Thymus (tissue), 11 donors: Measurements from ENCODE around the gene AKAP13. TPM values are rescaled to one million over a fixed set of nuclear protein-coding genes. Genes with fewer than 3 reads are reported as not detected.

Source experiments
- DNase-seq, 9 donors: peaks; one replicate each; pipeline ENCODE4 v3.0.0-alpha.2; 2013; ENCODE audit warnings: low spot score in 9 of 9, low read depth in 6 of 9, missing footprints in 1 of 9
- H3K27ac ChIP-seq, 2 donors: one replicate each; pipeline ENCODE4 v1.5.1; 2013; ENCODE audit warnings: control low read depth in 1 of 2, low read depth in 1 of 2, low read length in 1 of 2, mild to moderate bottlenecking in 1 of 2, moderate library complexity in 1 of 2
- H3K27me3 ChIP-seq, 2 donors: one replicate each; pipeline ENCODE4 v1.5.1; 2013; ENCODE audit warnings: low read length in 1 of 2; ENCODE audit not compliant: control insufficient read depth in 2 of 2, insufficient read depth in 1 of 2
- H3K36me3 ChIP-seq, 2 donors: one replicate each; pipeline ENCODE4 v1.5.1; 2013; ENCODE audit warnings: low read length in 1 of 2, mild to moderate bottlenecking in 1 of 2, moderate library complexity in 1 of 2; ENCODE audit not compliant: control insufficient read depth in 2 of 2, insufficient read depth in 2 of 2
- H3K4me1 ChIP-seq, 2 donors: one replicate each; pipeline ENCODE4 v1.5.1; 2013; ENCODE audit warnings: low read length in 2 of 2; ENCODE audit not compliant: control insufficient read depth in 2 of 2, insufficient read depth in 2 of 2
- H3K4me3 ChIP-seq, 2 donors: one replicate each; pipeline ENCODE4 v1.5.1; 2013; ENCODE audit warnings: low read length in 2 of 2, control low read depth in 1 of 2, mild to moderate bottlenecking in 1 of 2
- H3K9me3 ChIP-seq, 2 donors: one replicate each; pipeline ENCODE4 v1.5.1; 2013; ENCODE audit warnings: low read length in 1 of 2, mild to moderate bottlenecking in 1 of 2; ENCODE audit not compliant: control insufficient read depth in 2 of 2, insufficient read depth in 1 of 2
- WGBS: extraction: QIAGEN DNeasy Blood & Tissue Kit; methylation state at CpG from one replicate; pipeline ENCODE4 v1.1.7; 2013; 5-methylcytosine and 5-hydroxymethylcytosine counted together
- polyA plus RNA-seq: library from polyadenylated mRNA; stranded (reverse); fragments of 200-250 nt; gene quantifications from one replicate; pipeline ENCODE4 v1.2.3, GENCODE V29; 2013
- total RNA-seq: library from RNA; stranded (reverse); fragments of 120-200 nt; gene quantifications from one replicate; pipeline ENCODE4 v1.2.4, GENCODE V29; 2013
- donor health status: healthy.

Gene AKAP13
- total and polyA plus RNA-seq, 2 donors: 49.8 to 63.8 TPM

GRCh38 chr15:85725564-85725963 is 345.2 kb downstream of the AKAP13 start:
- 95% methylated on average over 4 of the region's 4 CpGs for WGBS
- DNase-seq: no peak
- H3K27me3 ChIP-seq: no peaks in the 10 kb centered on the region
- H3K4me1 ChIP-seq: no peaks in the 10 kb centered on the region
- no peak overlapping the region for H3K27ac ChIP-seq
- H3K9me3 ChIP-seq: no peaks in the 10 kb centered on the region
- peaks cover 69 to 91% of the 10 kb centered on the region in 2 donors for H3K36me3 ChIP-seq
- no peak overlapping the region for H3K4me3 ChIP-seq

GRCh38 chr15:85726454-85726853 is 346.1 kb downstream of the AKAP13 start:
- no peaks in the 10 kb centered on the region for H3K4me1 ChIP-seq
- DNase-seq: no peak
- no peak overlapping the region for H3K27ac ChIP-seq
- no peak overlapping the region for H3K4me3 ChIP-seq
- 97% methylated on average over 2 of the region's 2 CpGs for WGBS
- H3K36me3 ChIP-seq: peaks cover 74 to 91% of the 10 kb centered on the region in 2 donors
- no peaks in the 10 kb centered on the region for H3K27me3 ChIP-seq
- H3K9me3 ChIP-seq: no peaks in the 10 kb centered on the region

DNA sequence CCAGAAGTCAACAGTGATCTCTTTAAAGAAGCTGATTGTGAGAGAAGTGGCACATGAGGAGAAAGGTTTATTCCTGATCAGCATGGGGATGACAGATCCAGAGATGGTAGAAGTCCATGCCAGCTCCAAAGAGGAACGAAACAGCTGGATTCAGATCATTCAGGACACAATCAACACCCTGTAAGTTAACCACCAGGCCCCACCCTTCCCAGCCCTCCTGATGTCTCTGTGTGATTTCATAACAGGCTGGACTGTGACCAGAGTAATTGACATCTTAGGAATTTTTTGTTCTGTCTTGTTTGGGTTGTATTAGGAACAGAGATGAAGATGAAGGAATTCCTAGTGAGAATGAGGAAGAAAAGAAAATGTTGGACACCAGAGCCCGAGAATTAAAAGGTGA is 346.7 kb downstream of the AKAP13 start:
- Histone ChIP-seq H3K9me3 (no peaks in the 10 kb centered on the region), H3K27ac (peak overlapping the region in 1 of 2 donors; percentile 49)
- 96% methylated on average over 2 of the region's 2 CpGs for WGBS

GRCh38 chr15:85730001-85730820 is 349.8 kb downstream of the AKAP13 start:
- Histone ChIP-seq H3K9me3 (peaks cover 0 to 2% of the 10 kb centered on the region in 2 donors), H3K4me1 (no peaks in the 10 kb centered on the region), H3K36me3 (peaks cover 61 to 86% of the 10 kb centered on the region in 2 donors), H3K27ac (no peak overlapping the region), H3K4me3 (no peak overlapping the region), H3K27me3 (no peaks in the 10 kb centered on the region)
- 63% methylated on average over 5 of the region's 5 CpGs for WGBS
- peak in 8 of 9 donors; percentile 47 to 81 (median 61) for DNase-seq

More for the DNA sequence above, 346.7 kb downstream of the AKAP13 start:
- Histone ChIP-seq H3K27me3 (no peaks in the 10 kb centered on the region), H3K4me1 (no peaks in the 10 kb centered on the region), H3K36me3 (peaks cover 75 to 92% of the 10 kb centered on the region in 2 donors), H3K4me3 (no peak overlapping the region)
- DNase-seq: no peak

GRCh38 chr15:85733416-85733815 is 353.0 kb downstream of the AKAP13 start:
- Histone ChIP-seq H3K9me3 (peaks cover 0 to 2% of the 10 kb centered on the region in 2 donors), H3K4me1 (no peaks in the 10 kb centered on the region), H3K27me3 (no peaks in the 10 kb centered on the region), H3K36me3 (peaks cover 51 to 73% of the 10 kb centered on the region in 2 donors), H3K27ac (no peak overlapping the region), H3K4me3 (no peak overlapping the region)
- peak in 1 of 9 donors; percentile 8 for DNase-seq

- H3K4me1 ChIP-seq: no peaks in the 10 kb centered on the region
- 97% methylated on average over 6 of the region's 6 CpGs for WGBS
- DNase-seq: no peak
- peaks cover 48 to 65% of the 10 kb centered on the region in 2 donors for H3K36me3 ChIP-seq
- H3K27ac ChIP-seq: no peak overlapping the region
- H3K4me3 ChIP-seq: no peak overlapping the region
- H3K27me3 ChIP-seq: no peaks in the 10 kb centered on the region
- peaks cover 0 to 2% of the 10 kb centered on the region in 2 donors for H3K9me3 ChIP-seq
Observed at GRCh38 chr15:85737061-85737460, 356.7 kb downstream of the AKAP13 start.

DNA sequence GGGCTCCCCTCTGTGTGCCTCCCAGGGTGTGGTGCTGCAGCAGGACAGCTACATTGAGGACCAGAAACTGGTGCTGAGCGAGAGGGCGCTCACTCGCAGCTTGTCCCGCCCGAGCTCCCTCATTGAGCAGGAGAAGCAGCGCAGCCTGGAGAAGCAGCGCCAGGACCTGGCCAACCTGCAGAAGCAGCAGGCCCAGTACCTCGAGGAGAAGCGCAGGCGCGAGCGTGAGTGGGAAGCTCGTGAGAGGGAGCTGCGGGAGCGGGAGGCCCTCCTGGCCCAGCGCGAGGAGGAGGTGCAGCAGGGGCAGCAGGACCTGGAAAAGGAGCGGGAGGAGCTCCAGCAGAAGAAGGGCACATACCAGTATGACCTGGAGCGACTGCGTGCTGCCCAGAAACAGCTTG is 360.6 kb downstream of the AKAP13 start:
- Histone ChIP-seq H3K36me3 (peaks cover 73 to 74% of the 10 kb centered on the region in 2 donors), H3K9me3 (no peaks in the 10 kb centered on the region), H3K27ac (no peak overlapping the region), H3K4me1 (no peaks in the 10 kb centered on the region), H3K4me3 (no peak overlapping the region), H3K27me3 (no peaks in the 10 kb centered on the region)
- DNase-seq: no peak
- WGBS: 97% methylated on average over 20 of the region's 20 CpGs

DNA sequence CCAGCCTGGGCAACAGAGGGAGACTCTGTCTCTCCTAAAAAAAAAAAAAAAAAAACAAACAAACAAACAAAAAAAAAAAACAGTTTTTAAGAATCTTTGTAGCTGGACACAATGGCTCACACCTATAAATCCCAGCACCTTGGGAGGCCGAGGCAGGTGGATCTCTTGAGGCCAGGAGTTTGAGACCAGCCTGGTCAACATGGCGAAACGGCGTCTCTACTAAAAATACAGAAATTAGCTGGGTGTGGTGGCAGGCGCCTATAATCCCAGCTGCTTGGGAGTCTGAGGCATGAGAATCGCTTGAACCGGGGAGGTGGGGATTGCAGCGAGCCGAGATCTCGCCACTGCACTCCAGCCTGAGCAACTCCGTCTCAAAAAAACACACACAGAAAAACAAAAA is 361.3 kb downstream of the AKAP13 start:
- Histone ChIP-seq H3K36me3 (peaks cover 73 to 74% of the 10 kb centered on the region in 2 donors), H3K27ac (no peak overlapping the region), H3K4me1 (no peaks in the 10 kb centered on the region), H3K9me3 (no peaks in the 10 kb centered on the region), H3K4me3 (no peak overlapping the region), H3K27me3 (no peaks in the 10 kb centered on the region)
- no peak for DNase-seq
- over 99% methylated on average over 11 of the region's 11 CpGs for WGBS

DNA sequence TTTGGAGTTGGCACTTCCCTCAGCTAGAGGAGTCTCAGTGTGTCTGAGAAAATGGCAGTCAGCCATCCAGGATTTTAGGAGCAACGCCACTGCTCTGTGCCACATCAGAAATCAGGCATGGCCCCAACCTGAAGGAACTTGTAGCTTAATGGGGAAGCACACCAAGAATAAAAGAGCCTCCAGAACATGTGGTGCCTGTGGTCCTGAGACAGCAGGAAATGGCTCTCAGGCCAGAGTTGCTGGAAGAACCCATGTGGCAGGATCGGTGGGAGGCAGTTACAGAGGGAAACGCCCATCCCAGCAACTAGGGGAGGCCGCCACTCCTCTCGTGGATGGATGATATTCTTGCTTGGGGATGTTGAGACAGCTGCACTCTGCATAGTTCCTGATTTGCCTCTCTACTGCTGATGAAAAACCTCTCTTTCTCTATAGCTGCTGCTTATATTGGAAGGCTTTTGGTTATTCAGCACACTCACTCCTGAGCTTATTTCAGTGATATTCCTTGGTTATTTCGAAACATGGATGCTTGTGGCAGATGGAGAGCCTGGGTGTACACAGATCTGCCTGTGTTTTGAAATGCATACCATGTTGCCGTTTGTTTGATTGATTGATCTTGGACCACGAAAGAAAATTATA is 361.9 kb downstream of the AKAP13 start:
- H3K9me3 ChIP-seq: no peaks in the 10 kb centered on the region
- H3K36me3 ChIP-seq: peaks cover 75 to 77% of the 10 kb centered on the region in 2 donors
- H3K27ac ChIP-seq: no peak overlapping the region
- DNase-seq: no peak
- 92% methylated on average over 8 of the region's 8 CpGs for WGBS
- no peaks in the 10 kb centered on the region for H3K4me1 ChIP-seq
- no peaks in the 10 kb centered on the region for H3K27me3 ChIP-seq
- no peak overlapping the region for H3K4me3 ChIP-seq
